Stimulated activated CD8-positive, alpha-beta memory T cell treated with anti-CD3 and anti-CD28 coated beads, Interleukin-12 subunit alpha, Interleukin-12 subunit beta, amount 100 ng/mL, for 24 hours (primary cell): ENCODE data around the gene DIP2B.
"Not testable (repeated sequence)": the region's sequence is repeated elsewhere in the genome, so short reads cannot be mapped to it uniquely, and the experiment has no call there.

Source experiments
- DNase-seq: peaks from one replicate; pipeline ENCODE4 v3.0.0-alpha.2; 2020; ENCODE audit errors: extremely low read depth

DIP2B gene

GRCh38 chr12:50549885-50550284, 45.1 kb downstream of the DIP2B start:
- no peak for DNase-seq

GRCh38 chr12:50550530-50551223, 45.9 kb downstream of the DIP2B start:
- DNase-seq, result no peak

GRCh38 chr12:50551866-50552265, 47.1 kb downstream of the DIP2B start:
- no peak for DNase-seq

DNA sequence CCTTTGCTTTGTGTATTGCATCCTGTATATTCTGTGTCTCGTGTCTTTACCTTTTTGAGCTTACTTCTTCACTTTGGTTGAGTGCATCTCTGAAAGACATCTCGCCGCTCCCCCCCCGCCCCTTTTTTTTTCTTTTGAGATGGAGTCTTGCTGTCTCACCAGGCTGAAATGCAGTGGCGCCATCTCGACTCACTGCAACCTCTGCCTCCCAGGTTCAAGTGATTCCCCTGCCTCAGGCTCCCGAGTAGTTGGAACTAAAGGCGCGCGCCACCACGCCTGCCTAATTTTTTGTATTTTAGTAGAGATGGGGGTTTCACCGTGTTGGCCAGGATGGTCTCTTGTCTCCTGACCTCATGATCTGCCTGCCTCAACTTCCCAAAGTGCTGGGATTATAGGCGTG, 49.9 kb downstream of the DIP2B start:
- no peak for DNase-seq

DNA sequence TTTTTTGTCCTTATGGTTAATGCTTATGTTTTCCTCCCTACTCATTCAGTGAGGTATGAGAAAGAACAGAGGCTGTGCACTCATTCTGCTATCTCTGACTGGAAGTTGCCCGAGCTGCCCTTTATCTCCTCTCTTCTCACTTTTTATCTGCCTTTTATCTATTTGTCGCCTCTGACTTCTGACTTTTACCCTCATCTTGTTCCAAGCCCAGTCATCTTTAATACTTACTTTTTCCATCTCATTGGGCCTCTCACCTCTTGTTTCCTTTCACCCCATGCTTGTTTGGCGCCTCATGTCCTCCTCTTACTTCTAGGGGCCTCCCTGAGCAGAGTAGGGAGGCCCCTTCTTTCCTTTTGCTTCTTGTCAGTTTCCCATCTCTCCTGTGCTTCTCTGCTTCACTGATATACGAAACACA, 50.7 kb downstream of the DIP2B start:
- no peak for DNase-seq

GRCh38 chr12:50556273-50556672, 51.5 kb downstream of the DIP2B start:
- no peak for DNase-seq

- DNase-seq, result not testable (repeated sequence)
Observed at GRCh38 chr12:50556796-50557195, 52.0 kb downstream of the DIP2B start.

- DNase-seq, result no peak
Observed at GRCh38 chr12:50557421-50557820, 52.6 kb downstream of the DIP2B start.

DNA sequence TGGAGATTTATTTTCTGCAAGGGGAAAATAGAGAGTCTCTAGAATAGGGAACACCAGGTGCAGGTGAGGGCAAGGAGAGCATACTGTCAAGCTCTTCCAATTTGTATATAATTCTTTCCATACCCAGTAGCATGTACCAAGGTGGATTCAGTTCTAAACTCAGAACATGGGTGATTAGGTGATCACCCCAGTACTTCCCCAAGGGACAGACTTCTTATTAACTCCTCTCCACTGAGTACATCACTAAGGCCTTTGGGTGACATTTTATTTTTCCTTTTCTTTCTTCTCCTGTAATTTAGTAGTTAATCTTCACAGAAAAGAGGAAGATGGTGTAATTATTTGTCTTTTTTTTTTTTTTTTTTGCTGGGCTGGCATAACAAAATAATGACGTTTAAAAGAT, 54.2 kb downstream of the DIP2B start:
- DNase-seq, result no peak

DNA sequence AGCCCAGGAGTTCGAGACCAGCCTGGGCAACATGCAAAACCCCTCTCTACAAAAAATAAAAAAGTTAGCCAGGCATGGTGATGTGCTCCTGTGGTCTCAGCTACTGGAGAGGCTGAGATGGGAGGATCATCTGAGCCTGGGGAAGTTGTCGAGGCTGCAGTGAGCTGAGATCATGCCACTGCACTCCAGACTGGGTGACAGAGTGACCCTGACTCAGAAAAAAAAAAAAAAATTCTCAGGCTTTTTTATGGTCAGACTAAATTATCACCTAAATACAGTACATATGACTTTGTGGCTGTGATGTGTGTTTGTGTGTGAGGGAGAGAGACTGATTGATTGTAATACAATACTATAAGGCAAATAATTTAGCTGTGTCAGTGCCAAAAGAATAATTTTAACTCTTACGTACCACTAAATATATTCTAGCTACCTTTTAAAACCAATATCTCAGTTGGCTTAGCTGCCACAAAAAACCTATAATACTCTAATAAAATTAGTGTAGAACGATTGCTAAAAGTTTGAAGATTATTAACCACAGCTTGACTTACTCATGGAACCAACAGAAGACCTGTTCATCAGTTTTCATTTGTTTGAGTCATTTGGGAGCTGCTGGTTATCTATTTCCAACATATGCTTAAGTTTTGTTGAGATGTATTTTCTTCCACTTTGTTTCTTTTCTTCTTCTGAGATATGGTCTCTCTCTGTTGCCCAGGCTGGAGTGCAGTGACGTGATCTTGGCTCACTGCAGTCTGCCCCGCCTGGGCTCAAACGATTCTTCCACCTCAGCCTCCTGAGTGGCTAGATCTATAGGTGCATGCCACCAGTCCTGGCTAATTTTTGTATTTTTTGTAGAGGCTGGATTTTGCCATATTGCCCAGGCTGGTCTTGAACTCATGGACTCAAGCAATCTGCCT, 58.0 kb downstream of the DIP2B start:
- no peak for DNase-seq

- no peak for DNase-seq
Observed at GRCh38 chr12:50563434-50563787, 58.6 kb downstream of the DIP2B start.

DNA sequence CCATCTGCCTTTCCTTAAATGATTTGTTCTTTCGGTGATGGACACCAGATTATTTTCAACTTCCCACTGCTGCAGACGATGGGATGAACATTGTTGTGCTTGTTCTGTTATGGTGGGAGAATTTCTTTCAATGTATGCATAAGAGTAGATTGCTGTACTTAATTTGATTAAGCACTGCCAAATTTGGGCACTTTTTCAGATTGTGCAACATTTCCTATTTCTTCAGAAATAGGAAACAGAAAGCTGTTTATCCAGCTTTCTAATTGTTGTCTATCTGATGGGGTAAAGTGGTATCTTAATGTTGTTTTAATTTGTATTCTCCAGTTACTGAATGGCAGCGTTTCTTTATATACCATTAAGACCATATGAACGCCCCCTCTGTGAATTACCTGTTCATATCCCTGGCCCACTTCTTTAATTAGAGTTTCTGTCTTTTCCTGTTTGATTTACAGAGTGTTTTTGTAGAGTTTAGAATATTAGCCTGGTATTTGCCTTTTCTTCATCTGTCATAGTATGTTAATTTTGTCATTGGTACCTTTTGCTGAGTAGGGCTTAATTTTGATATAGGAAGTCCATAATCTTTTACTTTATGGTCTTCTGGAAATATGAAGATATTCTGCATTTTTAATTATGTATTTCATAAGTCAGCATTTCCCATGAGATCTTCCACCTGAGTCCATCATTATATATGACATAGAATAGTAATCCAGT, 59.6 kb downstream of the DIP2B start:
- DNase-seq, result no peak

GRCh38 chr12:50564948-50565297, 60.1 kb downstream of the DIP2B start:
- DNase-seq, result no peak

GRCh38 chr12:50566066-50566465, 61.3 kb downstream of the DIP2B start:
- no peak for DNase-seq

DNA sequence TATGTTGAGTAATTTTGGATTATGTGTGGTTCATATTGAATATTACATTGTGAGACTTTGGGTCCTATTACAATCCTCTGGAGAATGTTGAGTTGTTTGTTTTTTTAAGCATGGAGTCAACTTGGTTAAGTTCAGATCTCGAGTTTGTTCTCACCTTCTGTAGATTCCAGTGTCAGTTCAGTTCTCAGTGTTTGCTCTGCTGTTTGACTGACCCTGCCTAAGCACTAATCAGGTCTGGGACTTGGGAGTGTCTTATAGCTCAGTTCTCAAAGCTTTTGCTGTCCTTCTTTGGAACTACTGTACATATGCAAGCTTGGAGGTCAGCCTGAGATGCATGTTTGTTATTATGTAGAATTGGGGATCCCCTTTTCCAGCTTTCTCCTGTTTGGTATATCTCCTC, 63.1 kb downstream of the DIP2B start:
- no peak for DNase-seq

DNA sequence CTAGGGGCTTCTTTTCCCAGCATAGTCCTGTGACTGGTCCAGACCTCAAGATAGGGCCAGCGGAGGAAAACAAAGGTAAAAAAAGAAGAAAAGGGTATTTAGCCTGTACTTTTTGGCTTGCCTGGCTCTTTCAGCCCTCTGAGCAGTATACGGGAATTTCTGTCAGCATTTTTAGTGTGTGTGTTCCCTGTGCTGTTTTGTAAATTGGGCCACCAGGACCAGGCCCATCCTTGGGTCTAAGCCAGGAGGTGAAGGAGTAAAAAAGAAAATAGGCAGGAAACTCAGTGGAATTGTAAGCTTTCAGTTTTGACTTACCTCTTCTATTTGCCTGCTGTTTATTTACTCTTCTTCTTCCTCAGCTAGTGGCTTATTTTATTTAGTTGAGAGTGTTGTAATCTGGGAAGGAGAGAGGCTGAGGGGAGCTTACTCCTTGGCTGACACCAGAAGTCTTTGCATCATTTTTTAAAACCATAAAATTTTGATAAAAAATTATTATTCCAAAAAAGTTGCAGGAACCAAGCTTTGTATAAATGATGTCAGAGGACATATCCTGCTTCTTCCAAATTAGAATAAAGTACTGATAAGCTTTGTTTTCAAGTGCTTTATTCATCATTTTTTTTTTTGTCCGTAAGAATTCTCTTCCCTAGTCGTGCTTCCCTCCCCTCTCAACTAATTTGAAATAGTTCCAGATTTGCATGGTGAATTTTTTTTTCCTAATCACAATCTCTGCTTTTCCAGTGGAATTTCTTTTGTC, 63.7 kb downstream of the DIP2B start:
- no peak for DNase-seq

GRCh38 chr12:50569321-50569720, 64.5 kb downstream of the DIP2B start:
- DNase-seq, result no peak

DNA sequence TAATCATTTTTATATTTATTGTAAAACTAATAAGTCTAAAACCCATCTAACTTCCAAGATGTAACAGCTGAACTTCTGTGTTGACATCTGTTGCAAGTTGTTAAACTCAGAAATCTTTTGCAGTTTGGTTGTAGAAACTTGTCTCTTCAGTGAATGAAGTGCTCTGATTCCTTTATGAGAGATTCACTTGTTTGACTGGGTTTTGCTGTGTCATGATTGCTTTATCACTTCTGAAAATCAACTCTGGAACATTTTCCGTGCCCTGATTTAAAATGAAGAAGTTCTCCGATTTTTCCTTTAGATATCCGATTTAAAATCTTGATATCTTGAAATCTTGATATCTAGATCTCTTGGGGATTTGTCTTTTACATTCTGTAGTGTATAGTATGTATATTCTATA, 65.1 kb downstream of the DIP2B start:
- no peak for DNase-seq

DNA sequence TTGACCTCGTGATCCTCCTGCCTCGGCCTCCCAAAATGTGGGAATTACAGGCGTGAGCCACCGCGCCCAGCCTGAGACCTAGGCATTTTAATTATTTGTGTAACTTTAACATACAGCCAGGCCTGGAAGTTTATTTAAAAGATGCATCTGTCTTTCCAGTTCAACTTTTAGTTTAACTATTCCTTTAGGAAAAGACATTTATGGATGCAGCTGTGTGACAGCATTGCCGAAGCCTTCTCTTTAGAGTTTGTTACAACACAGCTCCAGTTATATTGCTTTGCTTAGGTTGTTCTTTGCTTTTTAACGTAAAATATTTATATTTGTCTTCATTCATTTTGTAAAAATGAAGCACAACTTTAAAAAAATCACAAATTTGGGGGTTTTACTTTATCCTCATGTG, 67.0 kb downstream of the DIP2B start:
- DNase-seq, result no peak

- DNase-seq, result no peak
Observed at GRCh38 chr12:50572287-50572686, 67.5 kb downstream of the DIP2B start.

- DNase-seq, result no peak
Observed at GRCh38 chr12:50572760-50573159, 68.0 kb downstream of the DIP2B start.

- no peak for DNase-seq
Observed at GRCh38 chr12:50573271-50573670, 68.5 kb downstream of the DIP2B start.
